Measurements from ENCODE around the gene HSD11B1L.

- TF ChIP-seq CTCF (IDR thresholded peaks at IDR 0.05) (no peak), EP300 (IDR thresholded peaks at IDR 0.05) (no peak), POLR2A (IDR thresholded peaks at IDR 0.05) (no peak)
These were observed 13.0 kb upstream of the HSD11B1L start for GRCh38 chr19:5667751-5668271.

All from tibial nerve (tissue), 4 donors.